Fibroblast of mammary gland (primary cell): Measurements from ENCODE around the gene INSYN2B.

Source experiments
- DNase-seq: peaks from one replicate; pipeline ENCODE4 v3.0.0-alpha.2; 2010; ENCODE audit warnings: low read depth
- H3K4me3 ChIP-seq: 2 replicates; pipeline ENCODE4 v1.5.1; 2011; ENCODE audit warnings: low read depth, mild to moderate bottlenecking, low read length, moderate library complexity; ENCODE audit not compliant: control insufficient read depth
- CTCF ChIP-seq: conservative IDR thresholded peaks from 2 replicates; pipeline ENCODE4 v1.5.1; 2011; ENCODE audit warnings: low read depth, low read length, inconsistent platforms; ENCODE audit not compliant: control insufficient read depth, insufficient read depth

Gene INSYN2B

GRCh38 chr5:169848792-169849191 is 131.5 kb downstream of the INSYN2B start:
- H3K4me3 ChIP-seq: no peak overlapping the region
- no peak for TF ChIP-seq CTCF
- DNase-seq: peak; percentile 12

- no peak for TF ChIP-seq CTCF
- DNase-seq: no peak
- H3K4me3 ChIP-seq: no peak overlapping the region
These were observed 132.0 kb downstream of the INSYN2B start for GRCh38 chr5:169848271-169848670.

DNA sequence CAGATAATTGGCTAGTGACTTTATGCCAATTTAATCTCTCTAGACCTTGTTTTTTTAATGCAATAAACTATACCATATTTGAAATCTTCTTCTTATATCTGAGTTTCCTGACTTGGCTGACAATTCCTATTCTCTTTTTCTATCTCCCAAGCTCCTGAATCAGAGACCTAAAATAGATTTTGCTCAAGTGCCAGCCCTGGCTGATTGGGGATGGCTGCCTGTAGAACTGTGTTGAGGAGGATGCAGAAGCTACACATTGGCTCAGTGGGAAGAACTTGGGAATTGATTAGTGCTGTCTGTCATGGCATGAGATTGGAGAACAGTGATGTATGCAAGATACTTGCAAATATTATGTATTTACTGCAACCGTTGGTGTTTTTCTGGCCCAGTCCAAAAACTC is 132.8 kb downstream of the INSYN2B start:
- no peak overlapping the region for H3K4me3 ChIP-seq
- no peak for TF ChIP-seq CTCF
- no peak for DNase-seq

GRCh38 chr5:169842699-169843098 is 137.6 kb downstream of the INSYN2B start:
- DNase-seq: no peak
- no peak for TF ChIP-seq CTCF
- no peak overlapping the region for H3K4me3 ChIP-seq

DNA sequence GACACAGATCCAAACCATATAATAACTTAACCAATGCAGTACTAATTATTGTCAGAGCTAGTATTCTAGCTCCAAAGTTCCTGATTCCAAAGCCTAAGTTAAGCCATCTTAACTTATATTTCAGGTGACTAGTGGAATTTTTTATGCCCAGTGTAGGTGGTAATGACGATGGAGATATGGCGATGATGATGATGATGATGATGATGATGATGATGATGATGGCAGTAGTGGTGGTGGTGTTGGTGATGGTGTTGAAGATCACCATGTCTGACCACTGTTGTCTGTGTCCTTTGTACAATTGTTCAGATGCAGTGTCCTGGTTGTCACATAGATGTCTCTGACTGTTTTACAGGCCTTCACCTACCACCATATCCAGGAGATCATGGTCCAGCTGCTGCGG is 139.9 kb downstream of the INSYN2B start:
- no peak for TF ChIP-seq CTCF
- DNase-seq: no peak
- no peak overlapping the region for H3K4me3 ChIP-seq

GRCh38 chr5:169838688-169839087 is 141.6 kb downstream of the INSYN2B start:
- no peak for TF ChIP-seq CTCF
- no peak overlapping the region for H3K4me3 ChIP-seq
- DNase-seq: no peak

- H3K4me3 ChIP-seq: no peak overlapping the region
- DNase-seq: no peak
- no peak for TF ChIP-seq CTCF
These were observed 142.6 kb downstream of the INSYN2B start for GRCh38 chr5:169837686-169838085.
